B cell (primary cell): ENCODE results near the gene NPPC.

Source experiments
- CTCF ChIP-seq: fragments of 200-600 bp; IDR thresholded peaks from one replicate; pipeline ENCODE4 v1.8.0; 2022; ENCODE audit warnings: antibody characterized with exemption, mild to moderate bottlenecking
- EZH2 ChIP-seq: IDR thresholded peaks from 2 replicates; pipeline ENCODE4 v1.6.1; 2012; ENCODE audit warnings: borderline replicate concordance, low read depth, mild to moderate bottlenecking, moderate library complexity, low read length; ENCODE audit not compliant: insufficient read depth, poor library complexity, severe bottlenecking

GRCh38 chr2:231947694-231948093 is 21.5 kb upstream of the NPPC start:
- TF ChIP-seq CTCF (no peak), EZH2 (no peak)
